Neural cell (in vitro differentiated cells): ENCODE results near the gene GIT2. TPM values are rescaled to one million over a fixed set of nuclear protein-coding genes. Genes with fewer than 3 reads are reported as not detected.

ENCODE experiments used
- H2AFZ ChIP-seq: fragments of 200-600, 300-800 bp; sonication (generic), shearing (Covaris generic); 2 replicates; pipeline ENCODE4 v1.6.0; 2014; ENCODE audit warnings: low read depth, mild to moderate bottlenecking, antibody characterized with exemption, low read length, moderate library complexity
- H3F3A ChIP-seq: fragments of 200-600 bp; shearing (Covaris generic); 2 replicates; pipeline ENCODE4 v1.6.1; 2016; ENCODE audit warnings: mild to moderate bottlenecking, moderate library complexity, mixed read lengths, antibody characterized with exemption, low read length; ENCODE audit not compliant: insufficient read depth, poor library complexity, severe bottlenecking
- H3K27ac ChIP-seq: fragments of 200-600, 300-800 bp; sonication (generic), shearing (Covaris generic); 2 replicates; pipeline ENCODE4 v1.5.1; 2014; ENCODE audit warnings: mild to moderate bottlenecking, low read length, moderate library complexity
- H3K27me3 ChIP-seq: fragments of 300-800, 200-600 bp; sonication (generic), shearing (Covaris generic); 2 replicates; pipeline ENCODE4 v1.6.0; 2014; ENCODE audit warnings: mild to moderate bottlenecking, low read depth, low read length, moderate library complexity; ENCODE audit not compliant: insufficient read depth
- H3K36me3 ChIP-seq: fragments of 300-800, 200-600 bp; sonication (generic), shearing (Covaris generic); 2 replicates; pipeline ENCODE4 v1.5.1; 2014; ENCODE audit warnings: mild to moderate bottlenecking, antibody characterized with exemption, low read length, moderate library complexity; ENCODE audit not compliant: insufficient read depth
- H3K4me2 ChIP-seq: fragments of 300-800, 200-600 bp; sonication (generic), shearing (Covaris generic); 2 replicates; pipeline ENCODE4 v1.6.0; 2014; ENCODE audit warnings: mild to moderate bottlenecking, low read length
- H3K4me3 ChIP-seq: fragments of 300-800, 200-600 bp; sonication (generic), shearing (Covaris generic); 2 replicates; pipeline ENCODE4 v1.5.1; 2014; ENCODE audit warnings: mild to moderate bottlenecking, low read length, moderate library complexity
- H3K79me2 ChIP-seq: fragments of 200-600 bp; shearing (Covaris generic); replicated peaks from 2 replicates; pipeline ENCODE4 v1.6.0; 2014; ENCODE audit warnings: mild to moderate bottlenecking, low read length, moderate library complexity; ENCODE audit not compliant: insufficient read depth
- H3K9ac ChIP-seq: fragments of 300-800, 200-600 bp; sonication (generic), shearing (Covaris generic); 2 replicates; pipeline ENCODE4 v1.6.1; 2016; ENCODE audit warnings: mild to moderate bottlenecking, low read length, mixed read lengths
- H3K9me2 ChIP-seq: fragments of 200-600 bp; shearing (Covaris generic); 2 replicates; pipeline ENCODE4 v1.6.1; 2016; ENCODE audit warnings: mild to moderate bottlenecking, low read length, mixed read lengths; ENCODE audit not compliant: insufficient read depth
- H3K9me3 ChIP-seq: fragments of 200-600, 300-800 bp; sonication (generic), shearing (Covaris generic); 2 replicates; pipeline ENCODE4 v1.6.1; 2016; ENCODE audit warnings: mild to moderate bottlenecking, mixed run types, low read length, moderate library complexity, mixed read lengths
- H4K20me1 ChIP-seq: fragments of 200-600 bp; shearing (Covaris generic); 2 replicates; pipeline ENCODE4 v1.6.1; 2016; ENCODE audit warnings: mild to moderate bottlenecking, mixed run types; ENCODE audit not compliant: insufficient read depth
- CTCF ChIP-seq: fragments of 450-650 bp; IDR thresholded peaks from 2 replicates; pipeline ENCODE4 v1.5.1; 2014; ENCODE audit warnings: antibody characterized with exemption, mild to moderate bottlenecking, moderate library complexity; ENCODE audit not compliant: poor library complexity, severe bottlenecking
- EP300 ChIP-seq: fragments of 450-650 bp; conservative IDR thresholded peaks from 2 replicates; pipeline ENCODE4 v1.6.1; 2014; ENCODE audit warnings: antibody characterized with exemption, mild to moderate bottlenecking, moderate library complexity; ENCODE audit not compliant: poor library complexity, severe bottlenecking
- EZH2 ChIP-seq: fragments of 200-600, 300-800 bp; shearing (Covaris generic), sonication (generic); IDR thresholded peaks from 2 replicates; pipeline ENCODE4 v1.6.1; 2014; ENCODE audit warnings: antibody characterized with exemption, low read length, borderline replicate concordance, mild to moderate bottlenecking; ENCODE audit not compliant: insufficient read depth, poor library complexity, severe bottlenecking
- MXI1 ChIP-seq: fragments of 450-650 bp; conservative IDR thresholded peaks from 2 replicates; pipeline ENCODE4 v1.6.1; 2014; ENCODE audit warnings: antibody characterized with exemption, mild to moderate bottlenecking; ENCODE audit not compliant: poor library complexity, severe bottlenecking
- POLR2AphosphoS5 ChIP-seq: IDR thresholded peaks from 2 replicates; pipeline ENCODE4 v1.6.1; 2012
- RAD21 ChIP-seq: fragments of 450-650 bp; conservative IDR thresholded peaks from 2 replicates; pipeline ENCODE4 v1.6.1; 2014; ENCODE audit warnings: antibody characterized with exemption, mild to moderate bottlenecking, moderate library complexity
- SMC3 ChIP-seq: fragments of 450-650 bp; conservative IDR thresholded peaks from 2 replicates; pipeline ENCODE4 v1.6.1; 2014; ENCODE audit warnings: antibody characterized with exemption, mild to moderate bottlenecking, moderate library complexity; ENCODE audit not compliant: poor library complexity
- TAF1 ChIP-seq: IDR thresholded peaks from 2 replicates; pipeline ENCODE4 v1.6.1; 2012; ENCODE audit warnings: low read depth
- polyA plus RNA-seq: library from polyadenylated mRNA; depleted of rRNA; stranded (reverse); fragments of >200 nt; gene quantifications from 2 replicates; pipeline ENCODE4 v1.2.3, GENCODE V29; 2014
- TF ChIP-seq, protein P1 (sequence below): IDR thresholded peaks from 2 replicates; pipeline ENCODE4 v1.6.1; 2012; ENCODE audit warnings: borderline replicate concordance

Gene GIT2
- polyA plus RNA-seq, 1 donor from 2014 or later: 14.2 TPM

DNA sequence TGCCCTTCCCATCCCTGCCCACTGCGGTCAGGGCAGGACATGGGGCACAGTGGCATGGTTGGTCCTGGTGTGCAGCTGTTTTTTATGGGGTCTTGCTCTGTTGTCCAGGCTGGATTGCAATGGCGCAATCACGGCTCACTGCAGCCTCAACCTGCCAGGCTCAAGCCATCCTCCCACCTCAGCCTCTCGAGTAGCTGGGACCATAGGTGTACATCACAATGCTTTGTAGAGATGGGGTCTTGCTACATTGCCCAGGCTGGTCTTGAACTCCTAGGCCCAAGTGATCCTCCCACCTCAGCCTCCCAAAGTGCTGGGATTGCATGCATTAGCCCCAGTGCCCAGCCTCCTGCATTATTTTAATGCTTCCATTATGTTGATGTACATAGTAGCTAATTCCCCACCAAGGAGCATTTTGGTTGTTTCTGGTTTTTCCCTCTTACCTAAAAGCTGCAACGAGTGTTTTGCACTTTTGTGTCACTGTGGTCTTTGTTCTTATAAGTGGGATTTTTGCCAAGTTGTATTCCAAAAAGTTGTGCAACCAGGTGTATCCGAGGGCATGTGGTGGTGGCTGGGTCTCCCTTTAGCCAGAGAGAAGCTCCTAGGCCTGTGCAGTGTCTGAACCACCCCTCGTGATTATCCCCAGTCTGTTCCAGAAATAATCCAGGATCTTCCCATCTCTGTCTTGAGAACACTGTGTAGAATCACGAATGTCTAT, 85.8 kb downstream of the GIT2 start:
- no peaks in the 10 kb centered on the region for H3K9me3 ChIP-seq
- no peak overlapping the region for H3K27ac ChIP-seq
- H3K9me2 ChIP-seq: no peaks in the 10 kb centered on the region
- no peak overlapping the region for H3K4me3 ChIP-seq
- H3K79me2 ChIP-seq: no peaks in the 10 kb centered on the region
- no peaks in the 10 kb centered on the region for H3F3A ChIP-seq
- TF ChIP-seq MXI1 (no peak), EP300 (no peak), CTCF (no peak), POLR2AphosphoS5 (no peak), EZH2 (no peak), RAD21 (no peak), SMC3 (no peak), TAF1 (no peak)
- TF ChIP-seq, protein P1, sequence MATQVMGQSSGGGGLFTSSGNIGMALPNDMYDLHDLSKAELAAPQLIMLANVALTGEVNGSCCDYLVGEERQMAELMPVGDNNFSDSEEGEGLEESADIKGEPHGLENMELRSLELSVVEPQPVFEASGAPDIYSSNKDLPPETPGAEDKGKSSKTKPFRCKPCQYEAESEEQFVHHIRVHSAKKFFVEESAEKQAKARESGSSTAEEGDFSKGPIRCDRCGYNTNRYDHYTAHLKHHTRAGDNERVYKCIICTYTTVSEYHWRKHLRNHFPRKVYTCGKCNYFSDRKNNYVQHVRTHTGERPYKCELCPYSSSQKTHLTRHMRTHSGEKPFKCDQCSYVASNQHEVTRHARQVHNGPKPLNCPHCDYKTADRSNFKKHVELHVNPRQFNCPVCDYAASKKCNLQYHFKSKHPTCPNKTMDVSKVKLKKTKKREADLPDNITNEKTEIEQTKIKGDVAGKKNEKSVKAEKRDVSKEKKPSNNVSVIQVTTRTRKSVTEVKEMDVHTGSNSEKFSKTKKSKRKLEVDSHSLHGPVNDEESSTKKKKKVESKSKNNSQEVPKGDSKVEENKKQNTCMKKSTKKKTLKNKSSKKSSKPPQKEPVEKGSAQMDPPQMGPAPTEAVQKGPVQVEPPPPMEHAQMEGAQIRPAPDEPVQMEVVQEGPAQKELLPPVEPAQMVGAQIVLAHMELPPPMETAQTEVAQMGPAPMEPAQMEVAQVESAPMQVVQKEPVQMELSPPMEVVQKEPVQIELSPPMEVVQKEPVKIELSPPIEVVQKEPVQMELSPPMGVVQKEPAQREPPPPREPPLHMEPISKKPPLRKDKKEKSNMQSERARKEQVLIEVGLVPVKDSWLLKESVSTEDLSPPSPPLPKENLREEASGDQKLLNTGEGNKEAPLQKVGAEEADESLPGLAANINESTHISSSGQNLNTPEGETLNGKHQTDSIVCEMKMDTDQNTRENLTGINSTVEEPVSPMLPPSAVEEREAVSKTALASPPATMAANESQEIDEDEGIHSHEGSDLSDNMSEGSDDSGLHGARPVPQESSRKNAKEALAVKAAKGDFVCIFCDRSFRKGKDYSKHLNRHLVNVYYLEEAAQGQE: no peak
- H3K36me3 ChIP-seq: peaks cover 3% of the 10 kb centered on the region
- no peak overlapping the region for H2AFZ ChIP-seq
- H3K4me2 ChIP-seq: no peak overlapping the region
- H4K20me1 ChIP-seq: no peaks in the 10 kb centered on the region
- no peak overlapping the region for H3K9ac ChIP-seq
- H3K27me3 ChIP-seq: no peaks in the 10 kb centered on the region

GRCh38 chr12:109905301-109905700, 90.9 kb downstream of the GIT2 start:
- H2AFZ ChIP-seq: no peak overlapping the region
- H4K20me1 ChIP-seq: no peaks in the 10 kb centered on the region
- H3K79me2 ChIP-seq: no peaks in the 10 kb centered on the region
- H3K9ac ChIP-seq: no peak overlapping the region
- no peak overlapping the region for H3K27ac ChIP-seq
- H3K9me2 ChIP-seq: no peaks in the 10 kb centered on the region
- H3K36me3 ChIP-seq: peaks cover 3% of the 10 kb centered on the region
- no peak overlapping the region for H3K4me3 ChIP-seq
- no peaks in the 10 kb centered on the region for H3K9me3 ChIP-seq
- no peak for TF ChIP-seq EP300
- TF ChIP-seq, protein P1: no peak
- no peak for TF ChIP-seq MXI1
- TF ChIP-seq EZH2: no peak
- no peak for TF ChIP-seq CTCF
- TF ChIP-seq TAF1: no peak
- TF ChIP-seq POLR2AphosphoS5: no peak
- TF ChIP-seq RAD21: no peak
- TF ChIP-seq SMC3: no peak
- no peaks in the 10 kb centered on the region for H3F3A ChIP-seq
- no peak overlapping the region for H3K4me2 ChIP-seq
- H3K27me3 ChIP-seq: no peaks in the 10 kb centered on the region
